Measurements from ENCODE around the gene HYCC1.

The HYCC1 gene

DNA sequence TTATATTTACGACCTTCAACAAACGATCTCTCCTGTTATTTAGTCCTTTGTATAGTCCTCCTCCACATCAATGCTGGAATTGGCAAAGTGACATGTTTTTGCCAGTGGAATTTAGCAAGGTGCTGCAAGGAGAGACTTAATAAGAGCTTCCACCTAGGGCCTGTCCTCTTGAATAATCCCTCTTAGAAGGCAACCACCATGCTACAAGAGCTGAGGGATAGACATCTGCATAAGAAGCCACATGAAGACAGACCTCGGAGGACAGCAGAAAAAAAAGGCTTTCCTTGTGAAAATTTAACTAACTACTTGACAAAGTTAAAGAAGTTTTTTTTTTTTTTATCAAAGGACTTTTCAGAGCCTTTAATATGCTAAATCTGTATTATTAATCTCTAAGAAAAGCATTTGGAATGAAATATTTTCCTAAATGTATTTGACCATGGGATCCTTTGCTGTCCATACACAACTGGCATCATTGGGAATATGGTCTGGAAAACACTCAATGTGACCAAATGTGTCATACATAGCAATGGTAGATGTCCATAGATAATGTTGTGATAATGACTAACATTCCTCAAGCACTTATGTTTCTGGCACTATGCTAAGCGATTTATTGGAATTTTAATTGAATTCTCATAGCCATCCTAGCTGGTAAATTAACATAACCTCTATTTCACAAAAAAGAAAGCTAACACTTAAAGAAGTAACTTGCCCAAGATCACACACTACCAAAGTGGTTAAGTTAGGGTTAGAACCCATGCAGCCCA, 13.2 kb downstream of the HYCC1 start:
- Histone ChIP-seq H3K4me3 (ENCODE audit: low read depth, low read length) (no peak overlapping the region), H3K4me1 (ENCODE audit: control insufficient read depth, insufficient read depth, low read length, unreplicated experiment) (peaks cover 52% of the 10 kb centered on the region)

DNA sequence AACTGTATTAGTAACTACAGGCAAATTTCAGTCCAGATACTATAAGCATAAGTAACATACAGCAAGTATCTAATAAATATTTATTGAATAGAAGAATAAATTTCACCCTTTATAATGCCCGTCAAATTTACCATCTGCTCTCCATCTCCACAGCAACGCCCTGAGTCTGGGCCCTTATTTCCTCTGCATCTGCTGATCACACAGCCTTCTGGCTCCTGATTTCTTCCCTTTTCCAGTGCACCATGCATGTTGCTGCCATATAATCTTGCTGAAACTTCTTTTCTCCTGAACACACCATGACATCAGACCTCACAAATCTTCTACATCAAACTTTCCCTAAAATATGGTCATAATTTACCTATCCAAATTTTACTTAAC, 15.4 kb downstream of the HYCC1 start:
- Histone ChIP-seq H3K27me3 (ENCODE audit: insufficient read depth, low read length) (no peaks in the 10 kb centered on the region), H3K27ac (ENCODE audit: low read depth, low read length) (no peak overlapping the region), H3K79me2 (ENCODE audit: control insufficient read depth, insufficient read depth, low read length, unreplicated experiment) (peaks cover 85% of the 10 kb centered on the region), H2AFZ (ENCODE audit: low read length, unreplicated experiment) (no peak overlapping the region), H3K4me1 (ENCODE audit: control insufficient read depth, insufficient read depth, low read length, unreplicated experiment) (peaks cover 44% of the 10 kb centered on the region), H3K36me3 (ENCODE audit: insufficient read depth, low read length) (peaks cover 4% of the 10 kb centered on the region; the same call in 1 of the 2 replicates), H3K4me3 (ENCODE audit: low read depth, low read length) (no peak overlapping the region)

More for the DNA sequence above, 13.2 kb downstream of the HYCC1 start:
- Histone ChIP-seq H3K27me3 (ENCODE audit: insufficient read depth, low read length) (no peaks in the 10 kb centered on the region), H2AFZ (ENCODE audit: low read length, unreplicated experiment) (no peak overlapping the region), H3K79me2 (ENCODE audit: control insufficient read depth, insufficient read depth, low read length, unreplicated experiment) (peaks cover 82% of the 10 kb centered on the region), H3K27ac (ENCODE audit: low read depth, low read length) (no peak overlapping the region), H3K36me3 (ENCODE audit: insufficient read depth, low read length) (no peaks in the 10 kb centered on the region)

DNA sequence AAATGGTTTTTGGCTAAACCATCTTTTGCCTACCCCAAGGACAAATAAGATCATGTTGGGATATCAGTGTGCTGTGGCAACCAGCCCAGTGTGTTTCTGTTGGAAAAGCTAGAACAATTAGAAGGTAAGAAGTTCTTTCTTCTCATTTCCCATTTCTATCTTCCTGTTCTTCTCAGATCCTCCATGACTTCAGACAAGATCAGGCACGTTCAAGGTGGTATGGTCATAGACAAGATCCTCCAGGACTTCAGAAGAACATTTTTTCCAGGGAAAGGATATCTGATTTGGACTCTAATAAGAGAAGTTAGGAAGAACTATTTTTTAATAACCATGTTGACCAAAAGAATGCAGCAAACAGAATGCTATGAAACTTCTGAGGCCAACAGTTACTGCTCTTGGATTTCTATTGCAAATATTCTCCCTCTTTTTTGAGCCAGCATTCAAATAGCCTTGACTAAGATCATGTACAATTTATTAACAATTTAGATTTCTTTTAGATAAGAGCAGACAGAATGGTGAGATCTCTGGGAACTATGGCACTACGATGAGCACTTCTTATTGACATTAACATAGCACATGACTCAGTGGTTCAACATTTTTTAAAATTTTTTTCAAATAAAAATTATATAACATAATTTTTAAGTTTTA, 15.9 kb downstream of the HYCC1 start:
- H3K4me1 ChIP-seq (ENCODE audit: control insufficient read depth, insufficient read depth, low read length, unreplicated experiment) = peaks cover 44% of the 10 kb centered on the region

DNA sequence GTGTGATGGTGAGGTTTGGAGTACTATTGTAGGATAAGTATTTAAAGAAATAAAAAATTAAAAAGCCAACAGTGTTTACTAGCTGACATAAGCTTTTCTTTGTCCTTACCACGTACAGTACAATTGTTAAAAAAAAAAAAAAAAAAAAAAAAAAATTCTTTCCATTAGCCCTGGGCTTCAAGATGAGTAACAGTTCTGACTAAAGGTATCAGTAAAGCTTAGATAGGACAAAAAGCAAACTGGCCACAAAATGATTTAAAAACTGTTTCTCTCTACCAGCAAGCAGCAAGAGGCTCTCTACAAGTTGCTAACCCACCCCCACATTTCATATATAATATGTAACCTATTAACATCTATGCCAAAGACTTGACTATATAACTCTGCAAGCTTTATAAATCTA, 17.5 kb downstream of the HYCC1 start:
- H3K27me3 ChIP-seq (ENCODE audit: insufficient read depth, low read length) = no peaks in the 10 kb centered on the region
- H3K36me3 ChIP-seq (ENCODE audit: insufficient read depth, low read length) = peaks cover 4% of the 10 kb centered on the region; the same call in 1 of the 2 replicates
- H3K4me1 ChIP-seq (ENCODE audit: control insufficient read depth, insufficient read depth, low read length, unreplicated experiment) = peaks cover 32% of the 10 kb centered on the region
- no peak overlapping the region for H3K4me3 ChIP-seq (ENCODE audit: low read depth, low read length)
- H3K27ac ChIP-seq (ENCODE audit: low read depth, low read length) = no peak overlapping the region
- no peak overlapping the region for H2AFZ ChIP-seq (ENCODE audit: low read length, unreplicated experiment)
- H3K79me2 ChIP-seq (ENCODE audit: control insufficient read depth, insufficient read depth, low read length, unreplicated experiment) = peaks cover 78% of the 10 kb centered on the region

More for the DNA sequence above, 15.9 kb downstream of the HYCC1 start:
- H3K79me2 ChIP-seq (ENCODE audit: control insufficient read depth, insufficient read depth, low read length, unreplicated experiment) = peaks cover 85% of the 10 kb centered on the region
- H3K27me3 ChIP-seq (ENCODE audit: insufficient read depth, low read length) = no peaks in the 10 kb centered on the region
- H2AFZ ChIP-seq (ENCODE audit: low read length, unreplicated experiment) = no peak overlapping the region
- peaks cover 4% of the 10 kb centered on the region; the same call in 1 of the 2 replicates for H3K36me3 ChIP-seq (ENCODE audit: insufficient read depth, low read length)
- no peak overlapping the region for H3K27ac ChIP-seq (ENCODE audit: low read depth, low read length)
- H3K4me3 ChIP-seq (ENCODE audit: low read depth, low read length) = no peak overlapping the region

DNA sequence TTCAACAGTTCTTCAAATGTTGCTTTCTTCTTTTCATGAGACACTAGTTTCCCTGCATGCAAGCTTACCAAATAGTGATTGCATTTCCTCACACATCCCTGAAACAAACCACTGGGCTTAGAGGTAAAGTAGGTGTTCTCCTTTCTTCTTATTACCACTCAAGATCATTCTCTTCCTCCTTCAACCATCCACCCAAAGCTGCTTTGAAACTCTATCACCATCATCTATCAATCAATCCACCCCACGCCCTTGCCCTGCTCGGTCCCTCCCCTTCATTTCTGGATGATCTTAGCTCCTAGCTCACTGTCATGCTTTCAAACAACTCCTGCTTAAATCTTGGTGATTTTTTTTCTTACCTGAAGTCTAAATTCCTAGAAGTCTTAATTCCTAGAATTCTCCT, 18.9 kb downstream of the HYCC1 start:
- Histone ChIP-seq H3K4me3 (ENCODE audit: low read depth, low read length) (no peak overlapping the region), H3K36me3 (ENCODE audit: insufficient read depth, low read length) (peaks cover 12% of the 10 kb centered on the region; the same call in 1 of the 2 replicates), H3K27me3 (ENCODE audit: insufficient read depth, low read length) (no peaks in the 10 kb centered on the region), H3K27ac (ENCODE audit: low read depth, low read length) (no peak overlapping the region), H3K4me1 (ENCODE audit: control insufficient read depth, insufficient read depth, low read length, unreplicated experiment) (peaks cover 28% of the 10 kb centered on the region), H3K79me2 (ENCODE audit: control insufficient read depth, insufficient read depth, low read length, unreplicated experiment) (peaks cover 70% of the 10 kb centered on the region), H2AFZ (ENCODE audit: low read length, unreplicated experiment) (no peak overlapping the region)

DNA sequence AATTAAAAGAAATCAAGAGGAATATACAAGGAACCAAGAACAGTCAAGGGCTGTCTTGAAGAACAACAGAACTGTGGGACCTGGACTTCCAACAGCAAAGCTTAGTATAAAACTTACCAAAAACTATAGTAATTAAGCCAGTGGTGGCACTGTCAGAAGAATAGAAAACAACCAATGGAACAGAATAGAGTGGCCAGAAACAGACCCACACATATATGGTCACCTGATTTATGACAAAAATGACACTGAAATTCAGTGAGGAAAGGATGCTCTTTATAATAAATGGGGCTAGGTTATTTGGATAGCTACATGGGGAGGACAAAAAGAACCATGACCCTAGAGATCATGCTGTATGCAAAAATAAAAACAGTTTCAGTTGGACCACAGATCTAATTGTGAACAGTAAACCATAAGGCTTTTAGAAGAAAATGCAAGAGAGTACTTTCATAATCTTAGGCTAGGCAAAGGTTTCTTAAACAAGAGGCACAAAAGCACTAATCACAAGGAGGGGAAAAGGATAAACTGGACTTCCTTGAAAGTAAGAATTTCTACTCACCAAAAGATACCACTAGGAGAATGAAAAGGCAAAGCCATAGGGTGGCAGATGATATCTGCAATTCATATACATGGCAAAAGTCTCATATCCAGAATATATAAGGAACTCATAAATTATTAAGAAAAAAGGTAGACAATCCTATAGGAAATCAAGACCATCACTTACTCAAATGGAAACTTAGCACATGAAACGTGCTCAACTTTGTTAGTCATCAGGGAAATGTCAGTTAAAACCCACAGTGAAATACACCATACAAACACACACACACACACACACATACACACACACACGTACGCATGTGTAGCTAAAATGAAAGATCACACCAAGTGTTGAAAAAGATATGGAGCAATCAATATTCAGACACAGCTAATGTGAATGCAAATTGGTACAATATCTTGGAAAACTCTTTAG, 20.8 kb downstream of the HYCC1 start:
- Histone ChIP-seq H3K36me3 (ENCODE audit: insufficient read depth, low read length) (peaks cover 22% of the 10 kb centered on the region; the same call in 1 of the 2 replicates), H3K4me1 (ENCODE audit: control insufficient read depth, insufficient read depth, low read length, unreplicated experiment) (peaks cover 23% of the 10 kb centered on the region)

DNA sequence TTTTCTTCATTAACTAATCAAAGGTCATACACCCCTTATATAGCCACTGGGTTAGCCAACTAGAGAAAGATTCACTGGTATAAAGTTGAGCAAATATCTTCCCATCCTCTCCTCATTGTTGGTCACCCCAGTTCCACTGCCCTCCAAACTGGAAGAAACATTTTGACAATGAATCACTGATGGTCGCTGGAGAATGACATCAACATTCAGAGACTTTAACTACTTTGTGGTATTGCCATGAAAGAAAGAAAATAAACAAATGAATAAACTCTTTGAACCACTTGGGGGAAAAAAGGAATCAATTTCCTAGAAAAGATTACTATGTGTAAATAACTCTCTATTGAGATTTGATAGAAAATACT, 23.4 kb downstream of the HYCC1 start:
- Histone ChIP-seq H3K4me1 (ENCODE audit: control insufficient read depth, insufficient read depth, low read length, unreplicated experiment) (peaks cover 14% of the 10 kb centered on the region), H3K4me3 (ENCODE audit: low read depth, low read length) (no peak overlapping the region), H3K79me2 (ENCODE audit: control insufficient read depth, insufficient read depth, low read length, unreplicated experiment) (peaks cover 69% of the 10 kb centered on the region), H3K27me3 (ENCODE audit: insufficient read depth, low read length) (no peaks in the 10 kb centered on the region), H3K36me3 (ENCODE audit: insufficient read depth, low read length) (peaks cover 22% of the 10 kb centered on the region; the same call in 1 of the 2 replicates), H2AFZ (ENCODE audit: low read length, unreplicated experiment) (peak overlapping the region; percentile 28), H3K27ac (ENCODE audit: low read depth, low read length) (peak overlapping the region; percentile 32)

More for the DNA sequence above, 20.8 kb downstream of the HYCC1 start:
- Histone ChIP-seq H2AFZ (ENCODE audit: low read length, unreplicated experiment) (no peak overlapping the region), H3K4me3 (ENCODE audit: low read depth, low read length) (no peak overlapping the region), H3K27me3 (ENCODE audit: insufficient read depth, low read length) (no peaks in the 10 kb centered on the region), H3K27ac (ENCODE audit: low read depth, low read length) (no peak overlapping the region), H3K79me2 (ENCODE audit: control insufficient read depth, insufficient read depth, low read length, unreplicated experiment) (peaks cover 71% of the 10 kb centered on the region)

DNA sequence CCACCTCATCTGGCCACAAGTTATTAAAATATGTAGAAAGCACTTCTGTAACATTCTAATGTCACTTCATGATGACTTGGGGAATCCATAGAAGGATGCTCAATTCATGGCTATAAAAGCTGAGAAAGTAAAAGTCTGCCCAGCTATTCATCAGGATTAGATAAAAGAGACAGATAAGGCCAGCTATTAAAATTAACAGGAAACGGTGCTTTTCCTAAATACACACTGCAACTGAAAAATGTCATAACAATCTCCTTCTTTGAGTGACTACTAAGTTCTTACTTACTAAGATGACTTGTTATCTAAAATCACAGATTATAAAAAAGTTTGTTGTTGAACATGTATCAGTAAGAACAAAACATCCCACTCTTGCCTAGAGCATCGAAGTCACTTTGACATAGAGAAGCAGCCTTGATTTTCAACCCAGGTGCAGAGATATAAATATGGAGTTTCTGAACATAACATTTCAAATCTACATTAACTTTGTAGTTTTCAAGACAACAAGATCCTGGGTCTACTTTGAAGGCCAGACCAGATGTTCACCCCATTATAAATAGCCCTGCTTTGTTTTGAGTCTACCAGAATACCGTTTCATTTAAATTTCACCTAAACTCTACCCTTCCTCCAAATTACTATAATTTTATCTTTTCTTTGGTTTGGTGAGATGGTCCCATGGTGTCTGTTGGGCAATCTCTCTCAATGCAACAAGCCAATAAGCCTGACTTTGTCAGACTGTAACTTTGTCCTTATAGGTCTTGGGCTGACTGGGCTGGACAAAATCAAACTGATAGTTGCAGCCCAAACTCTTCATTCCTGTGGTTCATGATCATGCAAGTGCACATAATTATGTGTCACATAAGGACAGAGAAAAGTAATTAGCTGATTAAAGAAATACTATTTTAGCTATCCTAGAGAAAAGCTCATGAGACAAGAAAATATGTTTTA, 24.0 kb downstream of the HYCC1 start:
- H2AFZ ChIP-seq (ENCODE audit: low read length, unreplicated experiment) = peak overlapping the region; percentile 28
- H3K4me3 ChIP-seq (ENCODE audit: low read depth, low read length) = no peak overlapping the region
- peaks cover 14% of the 10 kb centered on the region for H3K4me1 ChIP-seq (ENCODE audit: control insufficient read depth, insufficient read depth, low read length, unreplicated experiment)
- H3K27me3 ChIP-seq (ENCODE audit: insufficient read depth, low read length) = no peaks in the 10 kb centered on the region
- peaks cover 20% of the 10 kb centered on the region; the same call in 1 of the 2 replicates for H3K36me3 ChIP-seq (ENCODE audit: insufficient read depth, low read length)
- H3K79me2 ChIP-seq (ENCODE audit: control insufficient read depth, insufficient read depth, low read length, unreplicated experiment) = peaks cover 63% of the 10 kb centered on the region
- H3K27ac ChIP-seq (ENCODE audit: low read depth, low read length) = peak overlapping the region; percentile 32

DNA sequence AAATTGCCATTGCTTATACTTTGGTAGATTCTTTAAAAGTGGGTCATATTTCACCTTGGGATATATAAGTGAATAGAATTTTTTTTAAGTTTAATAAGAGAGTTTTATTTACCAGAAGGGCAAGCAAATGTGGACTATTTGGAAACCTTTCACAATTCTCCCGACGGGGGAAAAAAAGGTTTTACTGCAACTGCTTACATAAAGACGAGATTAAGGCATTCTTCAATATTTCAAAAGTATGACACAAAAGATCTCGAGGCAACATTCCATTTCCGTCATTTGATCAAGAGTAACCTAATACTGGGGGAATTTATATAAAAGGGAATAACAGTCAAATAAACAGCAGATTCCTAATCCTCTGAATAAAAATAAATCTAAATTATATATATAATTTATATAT, 28.5 kb downstream of the HYCC1 start:
- no peak overlapping the region for H2AFZ ChIP-seq (ENCODE audit: low read length, unreplicated experiment)
- H3K4me3 ChIP-seq (ENCODE audit: low read depth, low read length) = no peak overlapping the region
- H3K36me3 ChIP-seq (ENCODE audit: insufficient read depth, low read length) = peaks cover 15% of the 10 kb centered on the region; the same call in 1 of the 2 replicates
- no peaks in the 10 kb centered on the region for H3K27me3 ChIP-seq (ENCODE audit: insufficient read depth, low read length)
- H3K4me1 ChIP-seq (ENCODE audit: control insufficient read depth, insufficient read depth, low read length, unreplicated experiment) = peaks cover 18% of the 10 kb centered on the region
- H3K27ac ChIP-seq (ENCODE audit: low read depth, low read length) = no peak overlapping the region
- H3K79me2 ChIP-seq (ENCODE audit: control insufficient read depth, insufficient read depth, low read length, unreplicated experiment) = peaks cover 38% of the 10 kb centered on the region

All from ACC112 (cell line).